K562 (cell line): ENCODE results near the gene ATM. TPM values are rescaled to one million over a fixed set of nuclear protein-coding genes. Genes with fewer than 3 reads are reported as not detected.

Experiments used
- ARHGAP35 ChIP-seq: fragments of 450-650 bp; IDR thresholded peaks from 2 replicates; pipeline ENCODE4 v1.6.1; 2018; ENCODE audit not compliant: partially characterized antibody
- CREM ChIP-seq: IDR thresholded peaks from 2 replicates; pipeline ENCODE4 v1.6.1; 2014; ENCODE audit warnings: antibody characterized with exemption, low read depth
- E2F3 ChIP-seq: fragments of 250-450 bp; sonication (Bioruptor Pico); IDR thresholded peaks from 2 replicates; pipeline ENCODE4 v1.4.0; 2020; ENCODE audit warnings: mild to moderate bottlenecking
- SRF ChIP-seq, 2 experiments: fragments of 250-450, 450-650 bp in 1 of 2; sonication (Bioruptor Pico) in 1 of 2; sonication (generic) in 1 of 2; formaldehyde crosslinking; IDR thresholded peaks; 2 replicates each; pipeline versions ENCODE4 v1.5.0 to v1.5.1; 2020 to 2022; ENCODE audit warnings: mild to moderate bottlenecking in 1 of 2, missing genetic modification reagents in 1 of 2
- SRSF1 ChIP-seq: fragments of 200-400 bp; formaldehyde crosslinking; IDR thresholded peaks from 2 replicates; pipeline ENCODE4 v1.6.1; 2017; ENCODE audit warnings: mild to moderate bottlenecking, low read depth, low read length, moderate library complexity
- ZNF41 ChIP-seq: fragments of 250-450 bp; sonication (Bioruptor Pico); conservative IDR thresholded peaks from 2 replicates; pipeline ENCODE4 v1.4.0; 2020; ENCODE audit warnings: mild to moderate bottlenecking
- polyA plus RNA-seq, 8 experiments: library from polyadenylated mRNA; depleted of rRNA in 4 of 8; stranded (reverse) in 5 of 8; unstranded in 3 of 8; fragments of >200 nt; fragmentation: Nextera tagmentation in 2 of 8; fragmentation: Illumina TruSeq in 1 of 8; extraction: Ambion mirVana in 2 of 8; extraction: Trizol in 1 of 8; gene quantifications; 2 replicates each; pipeline versions ENCODE4 v1.2.1 to v1.2.3, GENCODE V29; 2011 to 2014; ENCODE audit warnings: inconsistent platforms in 1 of 8, missing spikeins in 1 of 8
- total RNA-seq, 7 experiments: library from RNA; depleted of rRNA in 6 of 7; stranded (reverse); fragments of >200 nt in 6 of 7; fragmentation: Illumina TruSeq in 2 of 7; extraction: Trizol in 2 of 7; gene quantifications; 2 replicates each; pipeline versions ENCODE4 v1.2.1 to v1.2.3, GENCODE V29; 2011 to 2021; ENCODE audit warnings: low replicate concordance in 1 of 7
- TF ChIP-seq, protein P1 (sequence below), 2 experiments: fragments of 450-650 bp; IDR thresholded peaks; 2 replicates each; pipeline ENCODE4 v1.6.1; 2016; ENCODE audit warnings: mild to moderate bottlenecking in 2 of 2, borderline replicate concordance in 1 of 2, low read depth in 1 of 2, moderate library complexity in 1 of 2
- TF ChIP-seq, protein P2 (sequence below): fragments of 450-650 bp; IDR thresholded peaks from 2 replicates; pipeline ENCODE4 v1.7.0; 2016; ENCODE audit warnings: borderline replicate concordance

ATM gene
- total and polyA plus RNA-seq, 9 of the 15 experiments (the other 6 are each of a cell fraction or from before 2014, with no cell fraction given): 8.3 to 46.8 (median 26.2) TPM

DNA sequence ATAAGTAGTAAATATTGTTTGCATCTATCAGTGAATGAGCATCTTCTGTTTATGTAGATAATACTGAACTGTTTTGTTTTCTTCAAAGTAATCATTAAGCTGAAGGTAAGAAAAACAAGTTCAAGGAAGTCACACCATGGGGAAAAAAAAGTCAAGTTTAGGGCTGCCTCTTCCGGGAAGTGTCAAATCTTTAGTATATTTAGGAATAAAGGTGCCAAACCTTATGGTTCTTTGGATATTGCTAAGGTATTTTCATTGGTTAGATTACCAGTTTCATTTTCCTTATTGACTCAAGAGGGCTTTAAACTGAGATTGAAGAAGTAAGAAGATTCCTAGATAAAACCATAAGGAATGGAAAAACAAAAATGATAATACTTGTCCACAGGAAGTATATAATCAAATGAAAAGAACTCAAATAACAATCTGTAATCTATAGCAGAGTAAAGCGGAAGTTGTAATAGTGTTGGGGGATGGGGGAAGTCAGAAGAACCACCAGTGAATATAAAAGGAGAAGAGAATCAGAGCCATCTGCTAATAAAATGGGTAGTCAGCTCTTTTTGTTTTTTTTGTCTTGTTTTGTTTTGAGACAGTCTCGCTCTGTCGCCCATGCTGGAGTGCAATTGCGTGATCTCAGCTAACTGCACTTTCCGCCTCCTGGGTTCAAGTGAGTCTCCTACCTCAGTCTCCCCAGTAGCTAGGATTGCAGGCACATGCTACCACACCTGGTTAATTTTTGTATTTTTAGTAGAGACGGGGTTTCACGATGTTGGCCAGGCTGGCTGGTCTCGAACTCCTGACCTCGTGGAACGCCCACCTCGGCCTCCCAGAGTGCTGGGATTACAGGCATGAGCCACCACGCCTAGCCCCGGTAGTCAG lies 2.3 kb downstream of the ATM start (continued):
- TF ChIP-seq, protein P1, sequence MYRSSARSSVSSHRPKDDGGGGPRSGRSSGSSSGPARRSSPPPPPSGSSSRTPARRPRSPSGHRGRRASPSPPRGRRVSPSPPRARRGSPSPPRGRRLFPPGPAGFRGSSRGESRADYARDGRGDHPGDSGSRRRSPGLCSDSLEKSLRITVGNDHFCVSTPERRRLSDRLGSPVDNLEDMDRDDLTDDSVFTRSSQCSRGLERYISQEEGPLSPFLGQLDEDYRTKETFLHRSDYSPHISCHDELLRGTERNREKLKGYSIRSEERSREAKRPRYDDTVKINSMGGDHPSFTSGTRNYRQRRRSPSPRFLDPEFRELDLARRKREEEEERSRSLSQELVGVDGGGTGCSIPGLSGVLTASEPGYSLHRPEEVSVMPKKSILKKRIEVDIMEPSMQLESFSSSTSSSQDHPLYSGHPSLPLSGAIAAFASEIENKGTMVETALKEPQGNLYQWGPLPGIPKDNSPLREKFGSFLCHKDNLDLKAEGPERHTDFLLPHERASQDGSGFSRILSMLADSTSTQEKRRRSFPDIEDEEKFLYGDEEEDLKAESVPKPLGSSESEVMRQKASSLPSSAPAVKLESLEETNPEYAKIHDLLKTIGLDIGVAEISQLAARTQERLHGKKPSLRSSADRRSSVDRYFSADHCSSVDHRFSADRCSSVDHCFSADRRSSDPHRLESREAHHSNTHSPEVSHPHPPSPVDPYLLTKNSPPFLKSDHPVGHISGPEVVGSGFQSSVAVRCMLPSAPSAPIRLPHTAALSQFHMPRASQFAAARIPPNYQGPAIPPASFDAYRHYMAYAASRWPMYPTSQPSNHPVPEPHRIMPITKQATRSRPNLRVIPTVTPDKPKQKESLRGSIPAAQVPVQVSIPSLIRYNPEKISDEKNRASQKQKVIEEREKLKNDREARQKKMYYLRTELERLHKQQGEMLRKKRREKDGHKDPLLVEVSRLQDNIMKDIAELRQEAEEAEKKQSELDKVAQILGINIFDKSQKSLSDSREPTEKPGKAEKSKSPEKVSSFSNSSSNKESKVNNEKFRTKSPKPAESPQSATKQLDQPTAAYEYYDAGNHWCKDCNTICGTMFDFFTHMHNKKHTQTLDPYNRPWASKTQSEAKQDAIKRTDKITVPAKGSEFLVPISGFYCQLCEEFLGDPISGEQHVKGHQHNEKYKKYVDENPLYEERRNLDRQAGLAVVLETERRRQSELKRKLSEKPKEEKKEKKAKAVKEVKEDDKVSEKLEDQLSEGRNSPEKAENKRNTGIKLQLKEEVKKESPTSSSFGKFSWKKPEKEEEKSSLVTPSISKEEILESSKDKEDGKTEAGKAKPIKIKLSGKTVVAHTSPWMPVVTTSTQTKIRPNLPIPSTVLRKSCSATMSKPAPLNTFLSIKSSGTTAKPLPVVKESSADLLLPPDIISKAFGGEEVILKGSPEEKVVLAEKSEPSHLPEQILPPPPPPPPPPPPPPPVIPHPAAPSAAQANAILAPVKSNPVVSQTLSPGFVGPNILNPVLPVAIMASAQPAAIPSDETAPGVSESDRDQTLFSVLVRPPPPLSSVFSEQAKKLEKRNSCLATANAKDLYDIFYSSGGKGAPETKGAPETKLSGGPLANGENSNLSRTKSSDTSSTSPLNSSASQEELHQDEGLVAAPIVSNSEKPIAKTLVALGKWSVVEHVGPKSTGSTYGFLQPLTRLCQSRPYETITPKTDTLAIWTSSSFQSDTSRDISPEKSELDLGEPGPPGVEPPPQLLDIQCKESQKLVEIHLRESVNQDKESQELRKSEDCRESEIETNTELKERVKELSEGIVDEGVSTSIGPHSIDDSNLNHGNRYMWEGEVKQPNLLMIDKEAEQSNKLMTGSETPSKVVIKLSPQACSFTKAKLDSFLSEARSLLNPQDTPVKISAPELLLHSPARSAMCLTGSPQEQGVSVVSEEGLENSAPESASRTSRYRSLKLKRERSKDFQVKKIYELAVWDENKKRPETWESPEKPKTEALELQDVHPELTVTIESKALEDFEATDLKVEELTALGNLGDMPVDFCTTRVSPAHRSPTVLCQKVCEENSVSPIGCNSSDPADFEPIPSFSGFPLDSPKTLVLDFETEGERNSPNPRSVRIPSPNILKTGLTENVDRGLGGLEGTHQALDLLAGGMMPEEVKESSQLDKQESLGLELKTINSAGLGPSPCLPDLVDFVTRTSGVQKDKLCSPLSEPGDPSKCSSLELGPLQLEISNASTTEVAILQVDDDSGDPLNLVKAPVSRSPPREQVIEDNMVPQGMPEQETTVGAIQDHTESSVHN (IDR thresholded peaks at IDR 0.05; ENCODE audit: borderline replicate concordance in 1 of 2, low read depth in 1 of 2): no peak
- TF ChIP-seq SRSF1 (no peak), ZNF41 (CRISPR knock-in tag) (no peak), ARHGAP35 (no peak), CREM (0 out of 2 replicates have a peak, but pooled peaks have one; percentile 22), SRF (CRISPR knock-in tag; IDR thresholded peaks at IDR 0.05) (no peak), E2F3 (no peak)
- TF ChIP-seq, protein P2, sequence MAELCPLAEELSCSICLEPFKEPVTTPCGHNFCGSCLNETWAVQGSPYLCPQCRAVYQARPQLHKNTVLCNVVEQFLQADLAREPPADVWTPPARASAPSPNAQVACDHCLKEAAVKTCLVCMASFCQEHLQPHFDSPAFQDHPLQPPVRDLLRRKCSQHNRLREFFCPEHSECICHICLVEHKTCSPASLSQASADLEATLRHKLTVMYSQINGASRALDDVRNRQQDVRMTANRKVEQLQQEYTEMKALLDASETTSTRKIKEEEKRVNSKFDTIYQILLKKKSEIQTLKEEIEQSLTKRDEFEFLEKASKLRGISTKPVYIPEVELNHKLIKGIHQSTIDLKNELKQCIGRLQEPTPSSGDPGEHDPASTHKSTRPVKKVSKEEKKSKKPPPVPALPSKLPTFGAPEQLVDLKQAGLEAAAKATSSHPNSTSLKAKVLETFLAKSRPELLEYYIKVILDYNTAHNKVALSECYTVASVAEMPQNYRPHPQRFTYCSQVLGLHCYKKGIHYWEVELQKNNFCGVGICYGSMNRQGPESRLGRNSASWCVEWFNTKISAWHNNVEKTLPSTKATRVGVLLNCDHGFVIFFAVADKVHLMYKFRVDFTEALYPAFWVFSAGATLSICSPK: no peak
